Measurements from ENCODE around the gene ADGRV1. TPM values are rescaled to one million over a fixed set of nuclear protein-coding genes. Genes with fewer than 3 reads are reported as not detected.

The ADGRV1 gene
- total RNA-seq, 2 experiments from 2014 or later: not detected

GRCh38 chr5:90550963-90551362 lies 7.6 kb upstream of the ADGRV1 start:
- H3K9me2 ChIP-seq (ENCODE audit: insufficient read depth, low read length): no peaks in the 10 kb centered on the region
- BruUV-seq (replicated peaks): no TSS peak
- no peaks in the 10 kb centered on the region for H3K4me1 ChIP-seq (ENCODE audit: insufficient read depth, low read length, poor library complexity, severe bottlenecking)
- H4K20me1 ChIP-seq (ENCODE audit: insufficient read depth, low read length): no peaks in the 10 kb centered on the region
- no peaks in the 10 kb centered on the region for H3K79me2 ChIP-seq (ENCODE audit: insufficient read depth, low read depth, low read length)
- H3K36me3 ChIP-seq (ENCODE audit: insufficient read depth, low read length): no peaks in the 10 kb centered on the region
- H3K4me2 ChIP-seq (ENCODE audit: low read length): no peak overlapping the region
- no peak overlapping the region for H3K4me3 ChIP-seq (ENCODE audit: low read depth, low read length, poor library complexity, severe bottlenecking)
- intact Hi-C loops (cut with micrococcal nuclease; ENCODE audit: unreplicated experiment): no loop called here
- no peak for TF ChIP-seq EZH2phosphoT487 (IDR thresholded peaks at IDR 0.05; ENCODE audit: borderline replicate concordance, low read depth, low read length)
- TF ChIP-seq, protein P1, sequence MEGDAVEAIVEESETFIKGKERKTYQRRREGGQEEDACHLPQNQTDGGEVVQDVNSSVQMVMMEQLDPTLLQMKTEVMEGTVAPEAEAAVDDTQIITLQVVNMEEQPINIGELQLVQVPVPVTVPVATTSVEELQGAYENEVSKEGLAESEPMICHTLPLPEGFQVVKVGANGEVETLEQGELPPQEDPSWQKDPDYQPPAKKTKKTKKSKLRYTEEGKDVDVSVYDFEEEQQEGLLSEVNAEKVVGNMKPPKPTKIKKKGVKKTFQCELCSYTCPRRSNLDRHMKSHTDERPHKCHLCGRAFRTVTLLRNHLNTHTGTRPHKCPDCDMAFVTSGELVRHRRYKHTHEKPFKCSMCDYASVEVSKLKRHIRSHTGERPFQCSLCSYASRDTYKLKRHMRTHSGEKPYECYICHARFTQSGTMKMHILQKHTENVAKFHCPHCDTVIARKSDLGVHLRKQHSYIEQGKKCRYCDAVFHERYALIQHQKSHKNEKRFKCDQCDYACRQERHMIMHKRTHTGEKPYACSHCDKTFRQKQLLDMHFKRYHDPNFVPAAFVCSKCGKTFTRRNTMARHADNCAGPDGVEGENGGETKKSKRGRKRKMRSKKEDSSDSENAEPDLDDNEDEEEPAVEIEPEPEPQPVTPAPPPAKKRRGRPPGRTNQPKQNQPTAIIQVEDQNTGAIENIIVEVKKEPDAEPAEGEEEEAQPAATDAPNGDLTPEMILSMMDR (conservative IDR thresholded peaks at IDR 0.05; ENCODE audit: low read length): no peak
- H2AFZ ChIP-seq (ENCODE audit: low read length): no peak overlapping the region
- POLR2A ChIA-PET: no interaction called here
- DNase-seq (ENCODE audit: low spot score): no peak
- no peaks in the 10 kb centered on the region for H3K9me3 ChIP-seq (ENCODE audit: low read length)
- H3K27ac ChIP-seq (ENCODE audit: low read depth, low read length, poor library complexity, severe bottlenecking): no peak overlapping the region
- CTCF ChIA-PET (ENCODE audit: unreplicated experiment): no interaction called here

DNA sequence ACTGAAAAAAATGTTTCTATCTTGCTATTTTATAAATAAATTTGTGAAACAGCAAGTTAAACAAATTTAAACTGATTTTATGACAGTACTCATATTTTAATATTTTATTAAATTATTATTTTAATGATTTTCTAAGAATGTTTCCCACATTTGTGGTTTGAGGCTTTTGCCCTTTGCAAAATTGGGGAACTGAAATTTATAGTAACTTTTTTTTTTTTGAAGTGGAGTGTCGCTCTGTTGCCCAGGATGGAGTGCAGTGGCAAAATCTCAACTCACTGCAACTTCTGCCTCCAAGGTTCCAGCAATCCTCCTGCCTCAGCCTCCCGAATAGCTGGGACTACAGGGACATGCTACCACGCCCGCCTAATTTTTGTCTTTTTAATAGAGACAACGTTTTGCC lies 7.2 kb upstream of the ADGRV1 start:
- no peak for DNase-seq (ENCODE audit: low spot score)
- no peak for TF ChIP-seq EZH2phosphoT487 (IDR thresholded peaks at IDR 0.05; ENCODE audit: borderline replicate concordance, low read depth, low read length)
- TF ChIP-seq, protein P1 (conservative IDR thresholded peaks at IDR 0.05; ENCODE audit: low read length): no peak
- Histone ChIP-seq H3K9me2 (ENCODE audit: insufficient read depth, low read length) (no peaks in the 10 kb centered on the region), H3K4me3 (ENCODE audit: low read depth, low read length, poor library complexity, severe bottlenecking) (no peak overlapping the region), H4K20me1 (ENCODE audit: insufficient read depth, low read length) (no peaks in the 10 kb centered on the region), H3K79me2 (ENCODE audit: insufficient read depth, low read depth, low read length) (no peaks in the 10 kb centered on the region), H3K36me3 (ENCODE audit: insufficient read depth, low read length) (no peaks in the 10 kb centered on the region), H2AFZ (ENCODE audit: low read length) (no peak overlapping the region), H3K4me2 (ENCODE audit: low read length) (no peak overlapping the region), H3K4me1 (ENCODE audit: insufficient read depth, low read length, poor library complexity, severe bottlenecking) (no peaks in the 10 kb centered on the region), H3K27ac (ENCODE audit: low read depth, low read length, poor library complexity, severe bottlenecking) (no peak overlapping the region), H3K9me3 (ENCODE audit: low read length) (no peaks in the 10 kb centered on the region)
- CTCF ChIA-PET (ENCODE audit: unreplicated experiment): no interaction called here
- intact Hi-C loops (cut with micrococcal nuclease; ENCODE audit: unreplicated experiment): no loop called here
- no TSS peak for BruUV-seq (replicated peaks)
- POLR2A ChIA-PET: no interaction called here

DNA sequence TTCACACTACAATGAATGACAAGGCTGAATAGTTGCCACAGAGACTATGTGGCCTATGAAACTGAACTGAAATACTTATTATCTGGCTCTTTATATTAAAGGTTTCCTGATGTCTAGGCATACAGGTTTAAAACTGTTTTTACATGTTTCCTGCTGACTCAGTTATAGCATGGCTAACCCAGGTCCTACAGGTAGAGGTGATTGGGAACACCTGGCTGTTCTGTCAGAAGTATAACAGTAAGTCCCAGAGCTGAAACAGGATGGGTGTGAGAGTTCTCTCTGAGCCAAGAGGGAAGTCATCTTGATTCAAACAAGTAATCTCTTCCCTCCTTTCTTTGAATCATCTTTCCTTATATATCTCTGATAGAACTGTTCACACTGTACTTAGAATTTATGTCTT lies 4.9 kb upstream of the ADGRV1 start:
- intact Hi-C loops (cut with micrococcal nuclease; ENCODE audit: unreplicated experiment): no loop called here
- Histone ChIP-seq H3K4me3 (ENCODE audit: low read depth, low read length, poor library complexity, severe bottlenecking) (no peak overlapping the region), H4K20me1 (ENCODE audit: insufficient read depth, low read length) (no peaks in the 10 kb centered on the region), H3K4me2 (ENCODE audit: low read length) (no peak overlapping the region), H3K79me2 (ENCODE audit: insufficient read depth, low read depth, low read length) (no peaks in the 10 kb centered on the region), H3K9me2 (ENCODE audit: insufficient read depth, low read length) (no peaks in the 10 kb centered on the region), H2AFZ (ENCODE audit: low read length) (no peak overlapping the region), H3K9me3 (ENCODE audit: low read length) (no peaks in the 10 kb centered on the region), H3K4me1 (ENCODE audit: insufficient read depth, low read length, poor library complexity, severe bottlenecking) (no peaks in the 10 kb centered on the region), H3K27ac (ENCODE audit: low read depth, low read length, poor library complexity, severe bottlenecking) (no peak overlapping the region), H3K36me3 (ENCODE audit: insufficient read depth, low read length) (no peaks in the 10 kb centered on the region)
- TF ChIP-seq, protein P1 (conservative IDR thresholded peaks at IDR 0.05; ENCODE audit: low read length): no peak
- no peak for TF ChIP-seq EZH2phosphoT487 (IDR thresholded peaks at IDR 0.05; ENCODE audit: borderline replicate concordance, low read depth, low read length)
- POLR2A ChIA-PET: no interaction called here
- CTCF ChIA-PET (ENCODE audit: unreplicated experiment): no interaction called here
- no TSS peak for BruUV-seq (replicated peaks)
- DNase-seq (ENCODE audit: low spot score): no peak
